Neutrophil (primary cell): ENCODE data around the gene PIK3CD.
"Not testable (repeated sequence)": the region's sequence is repeated elsewhere in the genome, so short reads cannot be mapped to it uniquely, and the experiment has no call there.

ENCODE experiments used
- H3K27ac ChIP-seq: fragments of 200-600 bp; sonication (generic); 2 replicates; pipeline ENCODE4 v1.5.1; 2016; ENCODE audit warnings: mild to moderate bottlenecking, moderate library complexity
- H3K27me3 ChIP-seq: fragments of 200-600 bp; sonication (generic); 2 replicates; pipeline ENCODE4 v1.6.0; 2016; ENCODE audit warnings: mild to moderate bottlenecking
- H3K36me3 ChIP-seq: fragments of 200-600 bp; sonication (generic); 2 replicates; pipeline ENCODE4 v1.5.1; 2017
- H3K4me1 ChIP-seq, 2 experiments: fragments of 200-600 bp in 1 of 2; sonication (generic) in 1 of 2; 1 replicate in 1 of 2; 2 replicates in 1 of 2; pipeline versions ENCODE4 v1.5.1 to v1.6.1; 2013 to 2016; ENCODE audit warnings: low read depth in 1 of 2, low read length in 1 of 2, mild to moderate bottlenecking in 1 of 2, moderate library complexity in 1 of 2; ENCODE audit not compliant: control insufficient read depth in 1 of 2, insufficient read depth in 1 of 2
- H3K4me3 ChIP-seq, 2 experiments: fragments of 200-600 bp in 1 of 2; sonication (generic) in 1 of 2; 1 replicate in 1 of 2; 2 replicates in 1 of 2; pipeline ENCODE4 v1.5.1; 2013 to 2016; ENCODE audit warnings: low read depth in 1 of 2, low read length in 1 of 2, mild to moderate bottlenecking in 1 of 2, moderate library complexity in 1 of 2
- H3K9me3 ChIP-seq: fragments of 200-600 bp; sonication (generic); 2 replicates; pipeline ENCODE4 v1.5.1; 2016
- CTCF ChIP-seq: fragments of 200-600 bp; sonication (generic); IDR thresholded peaks from 2 replicates; pipeline ENCODE4 v1.5.1; 2016; ENCODE audit warnings: antibody characterized with exemption

PIK3CD gene

DNA sequence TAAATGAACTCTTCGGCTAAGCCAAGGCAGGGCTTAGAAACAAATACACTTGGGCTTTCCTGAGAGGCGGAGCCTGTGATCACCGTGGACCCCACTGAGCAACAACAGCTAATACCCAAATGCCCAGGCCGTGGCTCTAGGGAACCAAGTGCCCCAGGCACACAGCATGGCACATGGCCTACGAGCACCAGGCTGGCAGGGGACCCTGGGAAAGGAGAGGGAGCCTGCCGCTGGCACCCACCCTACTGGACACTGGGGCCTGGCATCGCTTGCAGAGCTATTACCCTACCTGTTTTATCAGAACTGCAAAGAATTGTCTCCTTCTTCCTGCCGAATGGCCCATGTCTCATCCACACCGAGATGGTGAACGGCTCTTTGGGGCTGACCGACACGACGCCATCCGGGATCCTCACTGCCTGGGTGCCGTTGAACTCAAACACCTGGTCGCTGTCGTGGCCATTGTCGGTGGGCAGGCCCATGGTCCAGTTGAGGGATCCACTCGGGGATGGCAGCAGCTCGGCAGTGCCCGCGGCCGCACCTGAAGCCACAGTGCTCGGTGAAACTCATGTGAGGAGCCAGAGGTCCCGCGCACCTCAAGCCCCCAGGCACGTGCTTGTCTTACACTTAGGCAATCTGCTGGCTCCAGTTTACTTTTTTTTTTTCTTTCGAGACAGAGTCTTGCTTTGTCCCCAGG lies 92.7 kb downstream of the PIK3CD start:
- peaks cover 8% of the 10 kb centered on the region for H3K36me3 ChIP-seq

DNA sequence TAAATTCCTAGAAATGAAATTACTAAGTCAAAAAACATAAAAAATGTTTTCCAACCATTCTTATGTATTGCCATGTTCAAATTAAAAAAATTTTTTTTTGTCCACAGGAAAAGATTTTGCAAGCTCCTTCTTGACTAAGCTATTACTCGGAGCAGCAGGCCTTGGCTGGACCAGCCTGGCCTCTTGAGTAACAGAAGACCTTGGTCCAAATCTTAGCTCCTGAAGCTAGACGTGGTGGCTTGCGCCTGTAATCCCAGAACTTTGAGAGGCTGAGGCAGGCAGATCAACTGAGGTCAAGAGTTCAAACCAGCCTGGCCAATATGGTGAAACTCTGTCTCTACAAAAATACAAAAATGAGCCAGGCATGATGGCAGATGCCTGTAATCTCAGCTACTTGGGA lies 94.7 kb downstream of the PIK3CD start:
- no peak overlapping the region for H3K27ac ChIP-seq
- H3K36me3 ChIP-seq: peaks cover 8% of the 10 kb centered on the region
- H3K4me1 ChIP-seq: no peaks in the 10 kb centered on the region
- TF ChIP-seq CTCF: no peak
- H3K9me3 ChIP-seq: no peaks in the 10 kb centered on the region
- no peaks in the 10 kb centered on the region for H3K27me3 ChIP-seq
- no peak overlapping the region for H3K4me3 ChIP-seq

More for the DNA sequence above, 92.7 kb downstream of the PIK3CD start:
- Histone ChIP-seq H3K4me3 (no peak overlapping the region), H3K4me1 (no peaks in the 10 kb centered on the region), H3K27me3 (no peaks in the 10 kb centered on the region), H3K27ac (no peak overlapping the region), H3K9me3 (no peaks in the 10 kb centered on the region)
- TF ChIP-seq CTCF: no peak

DNA sequence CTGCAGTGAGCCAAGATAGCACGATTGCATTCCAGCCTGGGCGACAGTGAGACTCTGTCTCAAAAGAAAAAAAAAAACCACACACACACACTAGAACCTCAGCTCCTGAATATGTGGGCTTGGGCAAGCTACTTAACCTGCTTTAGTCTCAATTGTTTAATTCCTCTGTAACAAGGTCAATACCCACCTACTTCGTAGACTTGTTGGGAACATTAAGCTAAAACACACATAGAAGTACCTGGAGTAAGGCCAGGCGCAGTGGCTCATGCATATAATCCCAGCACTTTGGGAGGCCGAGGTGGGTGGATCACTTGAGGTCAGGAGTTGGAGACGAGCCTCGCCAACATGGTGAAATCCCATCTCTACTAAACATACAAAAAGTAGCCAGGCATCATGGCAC lies 95.1 kb downstream of the PIK3CD start:
- no peaks in the 10 kb centered on the region for H3K4me1 ChIP-seq
- H3K36me3 ChIP-seq: peaks cover 8% of the 10 kb centered on the region
- no peak for TF ChIP-seq CTCF
- H3K27me3 ChIP-seq: no peaks in the 10 kb centered on the region
- no peaks in the 10 kb centered on the region for H3K9me3 ChIP-seq
- no peak overlapping the region for H3K4me3 ChIP-seq
- no peak overlapping the region for H3K27ac ChIP-seq

- H3K36me3 ChIP-seq, H3K9me3 ChIP-seq, H3K4me3 ChIP-seq, H3K27me3 ChIP-seq, H3K27ac ChIP-seq, H3K4me1 ChIP-seq: not testable (repeated sequence)
Observed at GRCh38 chr1:9748391-9748790, 96.9 kb downstream of the PIK3CD start.

- Histone ChIP-seq H3K9me3 (no peaks in the 10 kb centered on the region), H3K27ac (no peak overlapping the region), H3K36me3 (peaks cover under 1% of the 10 kb centered on the region)
Observed at GRCh38 chr1:9749361-9749760, 97.8 kb downstream of the PIK3CD start.

More at GRCh38 chr1:9749361-9749760, 97.8 kb downstream of the PIK3CD start:
- no peaks in the 10 kb centered on the region for H3K4me1 ChIP-seq
- no peak overlapping the region for H3K4me3 ChIP-seq
- no peaks in the 10 kb centered on the region for H3K27me3 ChIP-seq
- TF ChIP-seq CTCF: no peak
